Skeletal muscle satellite cell (primary cell): ENCODE results near the gene CA10.

ENCODE experiments used
- H3K27me3 ChIP-seq: 2 replicates; pipeline ENCODE4 v1.7.0; 2013; ENCODE audit warnings: low read length; ENCODE audit not compliant: control insufficient read depth, insufficient read depth
- H3K36me3 ChIP-seq: 2 replicates; pipeline ENCODE4 v1.7.0; 2013; ENCODE audit warnings: mild to moderate bottlenecking, control low read depth, low read length; ENCODE audit not compliant: insufficient read depth
- H3K4me1 ChIP-seq: 2 replicates; pipeline ENCODE4 v1.7.0; 2013; ENCODE audit warnings: low read length; ENCODE audit not compliant: control insufficient read depth, insufficient read depth
- H3K4me2 ChIP-seq: 2 replicates; pipeline ENCODE4 v1.7.0; 2013; ENCODE audit warnings: mild to moderate bottlenecking, low read length
- H3K4me3 ChIP-seq: 2 replicates; pipeline ENCODE4 v1.7.0; 2013; ENCODE audit warnings: low read length
- H3K9ac ChIP-seq: 2 replicates; pipeline ENCODE4 v1.7.0; 2013; ENCODE audit warnings: mild to moderate bottlenecking, low read depth, low read length, moderate library complexity
- H3K9me3 ChIP-seq: replicated peaks from 2 replicates; pipeline ENCODE4 v1.7.0; 2013; ENCODE audit warnings: mild to moderate bottlenecking, control low read depth, low read length

Gene CA10

DNA sequence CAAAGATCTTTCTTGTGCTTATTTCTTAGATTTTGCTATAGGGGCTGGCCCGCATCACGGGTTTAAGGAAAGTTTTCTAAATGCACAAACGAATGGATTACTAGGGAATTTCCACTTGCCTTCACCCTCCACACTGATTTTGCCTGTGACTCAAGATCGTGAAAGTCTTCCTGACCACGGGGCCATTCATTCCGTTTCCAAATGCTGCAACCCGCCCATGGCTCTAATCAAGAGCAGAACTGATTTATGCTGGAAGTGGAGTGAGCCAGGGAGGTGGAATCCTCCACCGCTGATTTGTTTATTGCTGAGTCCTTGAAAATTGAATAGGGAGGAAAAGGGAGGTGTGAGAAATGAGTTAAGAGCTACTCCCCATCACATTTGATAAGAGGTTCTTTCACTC is 52.4 kb downstream of the CA10 start:
- H3K27me3 ChIP-seq: peaks cover 3% of the 10 kb centered on the region
- H3K4me2 ChIP-seq: no peak overlapping the region
- H3K9ac ChIP-seq: no peak overlapping the region
- no peaks in the 10 kb centered on the region for H3K4me1 ChIP-seq
- H3K9me3 ChIP-seq: no peaks in the 10 kb centered on the region
- no peaks in the 10 kb centered on the region for H3K36me3 ChIP-seq
- H3K4me3 ChIP-seq: no peak overlapping the region

DNA sequence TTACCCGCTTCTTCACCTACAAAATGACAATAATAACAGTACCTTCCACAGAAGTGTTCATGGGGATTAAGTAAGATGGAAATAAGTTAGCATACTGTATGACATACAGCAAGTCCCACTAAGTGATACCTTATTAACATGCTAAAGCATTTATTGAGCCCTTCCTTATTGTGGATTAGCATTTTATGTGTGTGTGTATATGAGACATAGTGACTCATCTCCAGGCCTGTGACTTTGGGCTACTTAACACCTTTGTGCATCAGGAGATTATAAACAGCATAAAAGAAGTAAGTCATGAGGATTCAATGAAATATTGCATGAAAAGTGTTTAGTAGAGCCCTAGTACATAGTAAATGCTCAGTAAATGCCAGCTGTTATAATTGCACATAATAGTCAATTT is 52.9 kb downstream of the CA10 start:
- Histone ChIP-seq H3K9ac (no peak overlapping the region), H3K4me3 (no peak overlapping the region), H3K4me2 (no peak overlapping the region), H3K36me3 (no peaks in the 10 kb centered on the region), H3K9me3 (no peaks in the 10 kb centered on the region), H3K27me3 (peaks cover 3% of the 10 kb centered on the region), H3K4me1 (no peaks in the 10 kb centered on the region)

DNA sequence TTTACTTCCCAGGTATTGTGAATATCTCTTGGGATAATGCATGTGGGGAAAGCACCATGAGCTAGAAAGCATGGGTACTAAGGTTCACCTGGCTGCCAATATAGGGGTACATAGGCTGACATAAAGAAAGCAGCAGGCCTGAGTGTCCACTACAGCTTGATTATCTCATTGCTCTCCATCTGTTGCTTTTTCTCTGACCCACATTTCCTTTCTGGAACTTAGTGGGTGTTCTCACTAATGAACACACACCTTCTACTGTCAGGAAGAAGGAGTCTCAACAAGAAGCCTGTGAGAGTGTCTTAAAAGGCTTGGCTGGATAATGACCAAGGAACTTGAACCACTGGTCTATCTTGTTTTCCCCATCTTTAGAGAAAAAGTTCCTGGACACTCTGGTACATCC is 62.5 kb downstream of the CA10 start:
- no peaks in the 10 kb centered on the region for H3K9me3 ChIP-seq
- H3K27me3 ChIP-seq: no peaks in the 10 kb centered on the region
- H3K36me3 ChIP-seq: no peaks in the 10 kb centered on the region
- no peaks in the 10 kb centered on the region for H3K4me1 ChIP-seq
- H3K4me2 ChIP-seq: no peak overlapping the region
- no peak overlapping the region for H3K4me3 ChIP-seq
- H3K9ac ChIP-seq: no peak overlapping the region

DNA sequence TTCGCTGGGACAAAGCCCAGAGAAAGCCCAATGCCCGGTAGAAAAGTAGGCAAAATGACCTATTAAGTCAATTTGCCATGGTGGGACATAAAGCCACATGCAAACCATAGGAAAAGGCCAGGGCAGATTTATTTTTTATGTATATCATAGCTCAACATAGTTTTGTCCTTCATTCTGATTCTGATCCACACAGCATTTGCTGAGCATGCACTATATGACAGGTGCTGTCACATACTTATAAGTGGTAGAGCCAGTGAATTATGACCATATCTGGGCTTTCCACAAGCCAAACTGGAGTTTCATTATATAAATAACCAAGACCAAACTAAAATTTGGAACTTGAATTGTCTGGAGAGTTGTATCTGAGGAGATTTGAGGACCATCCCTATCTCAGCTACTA is 74.3 kb downstream of the CA10 start:
- Histone ChIP-seq H3K27me3 (no peaks in the 10 kb centered on the region), H3K9ac (no peak overlapping the region), H3K4me1 (no peaks in the 10 kb centered on the region), H3K9me3 (no peaks in the 10 kb centered on the region), H3K4me2 (no peak overlapping the region), H3K4me3 (no peak overlapping the region), H3K36me3 (no peaks in the 10 kb centered on the region)

DNA sequence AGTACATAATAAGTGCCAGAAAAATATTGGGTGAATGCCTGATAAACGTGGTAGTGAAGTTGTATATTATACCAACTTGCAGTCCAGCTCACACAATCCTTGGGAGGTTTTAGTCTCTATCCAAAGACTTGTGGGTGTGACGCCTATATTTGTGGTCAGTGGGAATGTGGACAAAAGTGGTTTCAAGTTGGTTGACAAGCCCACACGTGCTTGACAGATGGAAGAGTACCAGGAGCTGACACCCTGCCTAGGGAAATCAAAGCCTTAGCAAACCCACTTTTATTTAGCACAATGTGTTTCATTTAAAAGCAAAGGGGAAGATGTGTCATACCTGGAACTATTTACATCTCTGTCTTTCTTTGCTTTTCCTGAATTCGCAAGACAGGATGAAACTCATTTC is 79.0 kb downstream of the CA10 start:
- H3K4me1 ChIP-seq: no peaks in the 10 kb centered on the region
- no peaks in the 10 kb centered on the region for H3K36me3 ChIP-seq
- no peak overlapping the region for H3K4me2 ChIP-seq
- no peak overlapping the region for H3K4me3 ChIP-seq
- H3K27me3 ChIP-seq: peaks cover 2% of the 10 kb centered on the region
- H3K9ac ChIP-seq: no peak overlapping the region
- H3K9me3 ChIP-seq: no peaks in the 10 kb centered on the region

DNA sequence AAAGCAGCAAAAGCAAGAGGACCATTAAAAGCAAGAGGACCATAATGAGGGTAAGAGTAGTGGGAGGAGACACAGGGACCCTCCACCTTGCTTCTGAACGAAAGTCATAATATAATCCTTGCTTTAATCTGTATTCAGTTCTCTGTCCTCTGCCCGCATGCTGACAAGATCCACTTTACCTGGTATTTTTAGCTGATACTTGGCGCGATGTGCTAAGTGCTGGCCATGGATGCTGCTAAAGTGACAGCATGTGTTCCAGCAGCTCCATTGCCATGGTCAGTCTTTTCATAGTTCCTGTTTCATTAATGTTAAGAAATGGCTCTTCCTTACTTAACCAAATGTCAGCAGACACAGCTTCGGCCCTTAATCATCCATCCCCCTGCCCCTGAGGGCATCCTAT is 86.8 kb downstream of the CA10 start:
- Histone ChIP-seq H3K4me1 (no peaks in the 10 kb centered on the region), H3K36me3 (no peaks in the 10 kb centered on the region), H3K9me3 (no peaks in the 10 kb centered on the region), H3K4me3 (no peak overlapping the region), H3K4me2 (no peak overlapping the region), H3K9ac (no peak overlapping the region), H3K27me3 (peaks cover 2% of the 10 kb centered on the region)

DNA sequence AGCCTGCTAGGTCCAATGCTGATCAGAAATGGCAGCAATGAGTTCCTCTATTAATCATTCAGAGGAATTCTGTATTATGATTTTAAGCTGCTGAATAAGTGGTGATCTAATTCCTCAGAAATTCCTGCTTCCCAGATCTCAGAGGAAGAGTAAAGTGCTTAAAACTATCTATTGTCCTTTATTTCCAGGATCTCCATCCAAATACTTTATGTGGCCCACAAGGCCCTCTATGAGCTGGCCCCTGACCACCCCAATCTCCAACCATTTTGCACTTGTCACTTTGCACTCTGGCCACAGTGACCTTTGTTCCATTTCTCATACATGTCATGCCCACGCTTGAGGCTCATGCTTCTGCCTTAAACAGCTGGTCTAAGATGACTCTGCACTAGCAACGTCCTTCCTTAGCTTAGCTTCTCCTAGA is 93.7 kb downstream of the CA10 start:
- Histone ChIP-seq H3K4me2 (no peak overlapping the region), H3K36me3 (no peaks in the 10 kb centered on the region), H3K9ac (no peak overlapping the region), H3K4me3 (no peak overlapping the region), H3K4me1 (peaks cover 15% of the 10 kb centered on the region), H3K27me3 (no peaks in the 10 kb centered on the region), H3K9me3 (no peaks in the 10 kb centered on the region)

DNA sequence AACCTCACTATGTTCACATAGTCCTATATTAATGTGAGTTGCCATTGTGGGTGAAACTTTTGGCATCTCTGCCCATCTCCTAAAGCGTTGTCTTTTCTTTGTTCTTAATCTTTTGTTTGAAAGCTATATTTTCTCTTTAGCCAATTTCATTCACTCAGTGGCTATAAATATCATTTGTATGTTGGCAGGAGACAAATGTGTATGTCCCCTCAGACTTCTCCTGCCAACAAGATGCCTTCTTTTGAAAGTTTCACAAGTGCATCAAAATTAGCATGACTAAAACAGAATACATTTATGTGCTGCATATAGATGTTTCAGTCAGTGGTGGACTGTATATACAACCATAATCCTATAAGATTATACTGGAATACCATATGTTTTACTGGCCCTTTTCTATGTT is 109.0 kb downstream of the CA10 start:
- Histone ChIP-seq H3K9ac (no peak overlapping the region), H3K4me1 (no peaks in the 10 kb centered on the region), H3K4me3 (no peak overlapping the region), H3K27me3 (no peaks in the 10 kb centered on the region), H3K36me3 (no peaks in the 10 kb centered on the region), H3K9me3 (no peaks in the 10 kb centered on the region), H3K4me2 (no peak overlapping the region)

DNA sequence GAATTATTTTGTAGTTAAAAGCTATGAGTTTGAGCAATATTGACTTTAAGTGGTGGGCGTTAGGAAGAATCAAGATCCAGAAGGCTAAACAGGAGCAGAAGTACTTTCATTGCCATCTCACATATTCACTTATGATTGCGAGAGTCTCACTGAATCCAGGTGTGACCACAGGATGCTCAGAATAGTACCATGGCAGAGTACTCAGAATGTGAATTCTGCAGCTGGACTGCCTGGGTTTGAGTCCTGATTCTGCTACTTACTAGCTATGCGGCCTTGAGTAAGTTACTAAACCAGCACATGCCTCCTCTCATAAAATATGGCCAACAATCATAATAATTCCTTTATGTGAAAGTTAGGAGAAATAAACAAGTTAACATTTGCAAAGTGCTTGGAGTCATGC is 109.5 kb downstream of the CA10 start:
- no peak overlapping the region for H3K4me3 ChIP-seq
- no peaks in the 10 kb centered on the region for H3K9me3 ChIP-seq
- no peaks in the 10 kb centered on the region for H3K4me1 ChIP-seq
- H3K27me3 ChIP-seq: no peaks in the 10 kb centered on the region
- H3K9ac ChIP-seq: no peak overlapping the region
- no peak overlapping the region for H3K4me2 ChIP-seq
- H3K36me3 ChIP-seq: no peaks in the 10 kb centered on the region

DNA sequence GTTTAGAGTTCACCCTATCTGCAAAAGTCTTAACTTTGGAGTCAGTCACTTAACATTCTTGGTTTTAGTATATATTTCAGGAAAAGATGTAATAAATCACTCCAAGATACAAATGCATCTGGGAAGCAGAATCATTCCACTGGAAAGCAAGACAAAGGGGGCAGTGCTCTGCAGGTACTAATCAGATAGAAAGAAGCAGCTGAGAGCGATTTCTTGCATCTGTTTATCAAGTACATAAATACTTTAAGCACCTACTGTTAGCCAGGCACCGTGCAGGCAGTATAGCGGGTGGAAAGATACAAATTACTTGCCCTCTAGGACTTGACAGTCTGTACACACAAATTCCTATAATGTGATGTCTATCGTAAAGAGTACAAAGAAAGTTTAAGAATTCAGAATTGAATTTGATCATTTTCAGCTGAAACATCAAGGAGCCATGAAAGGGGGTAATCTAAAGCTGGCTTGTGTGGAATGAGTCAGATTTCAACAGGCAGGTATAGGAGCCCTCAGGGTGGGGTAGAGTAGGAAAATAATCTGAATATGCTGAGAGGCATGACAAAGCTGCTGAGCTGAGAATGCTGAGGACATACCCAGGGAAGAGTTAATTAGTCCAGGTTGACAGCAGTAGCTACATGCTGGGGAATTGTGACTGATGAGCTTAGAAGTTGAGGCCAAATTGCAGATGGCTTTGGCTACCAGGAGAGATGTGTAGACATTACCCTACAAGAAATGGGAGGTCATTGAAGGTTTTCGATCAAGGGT is 110.2 kb downstream of the CA10 start:
- no peaks in the 10 kb centered on the region for H3K4me1 ChIP-seq
- H3K9me3 ChIP-seq: no peaks in the 10 kb centered on the region
- no peak overlapping the region for H3K4me3 ChIP-seq
- H3K27me3 ChIP-seq: no peaks in the 10 kb centered on the region
- no peak overlapping the region for H3K9ac ChIP-seq
- no peak overlapping the region for H3K4me2 ChIP-seq
- no peaks in the 10 kb centered on the region for H3K36me3 ChIP-seq

DNA sequence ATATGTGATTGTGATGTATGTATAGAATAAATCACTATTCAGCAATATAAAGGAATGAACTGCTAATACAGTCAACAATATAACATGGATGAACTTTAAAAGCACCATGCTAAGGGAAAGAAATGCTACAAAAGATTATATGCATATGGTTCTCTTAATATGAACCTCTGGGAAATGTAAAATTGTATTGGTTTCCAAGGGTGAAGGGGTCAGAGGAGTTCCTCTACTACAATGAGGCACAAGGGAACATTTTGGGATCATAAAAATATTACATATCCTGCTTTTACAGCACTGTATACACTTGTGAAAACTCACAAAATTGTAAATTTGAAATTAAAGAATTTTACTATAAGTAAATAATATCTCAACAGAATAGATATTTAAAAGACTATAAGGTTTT is 111.4 kb downstream of the CA10 start:
- no peak overlapping the region for H3K9ac ChIP-seq
- no peaks in the 10 kb centered on the region for H3K4me1 ChIP-seq
- no peaks in the 10 kb centered on the region for H3K36me3 ChIP-seq
- no peaks in the 10 kb centered on the region for H3K27me3 ChIP-seq
- H3K9me3 ChIP-seq: no peaks in the 10 kb centered on the region
- H3K4me2 ChIP-seq: no peak overlapping the region
- no peak overlapping the region for H3K4me3 ChIP-seq

DNA sequence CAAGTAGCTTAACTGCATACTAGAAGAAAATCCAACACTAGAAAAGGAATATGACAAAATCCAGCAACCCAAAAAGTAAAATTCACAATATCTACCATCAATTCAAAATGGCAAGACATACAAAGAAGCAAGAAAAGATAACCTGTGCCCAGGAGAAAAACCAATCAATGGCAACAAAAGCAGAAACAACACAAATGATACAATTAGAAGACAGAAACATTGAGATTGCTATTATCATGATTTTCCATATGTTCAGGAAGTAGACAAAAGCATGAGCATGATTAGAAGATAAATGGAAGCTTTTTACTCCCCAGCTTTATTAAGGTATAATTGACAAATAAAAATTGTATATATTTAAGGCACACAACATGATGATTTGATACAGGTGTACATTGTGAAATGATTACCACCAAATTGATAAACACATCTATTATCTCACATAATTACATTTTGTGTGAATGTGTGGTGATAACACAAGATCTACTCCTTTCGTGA is 117.3 kb downstream of the CA10 start:
- Histone ChIP-seq H3K27me3 (no peaks in the 10 kb centered on the region), H3K9me3 (no peaks in the 10 kb centered on the region), H3K4me1 (no peaks in the 10 kb centered on the region)

More for the DNA sequence above, 117.3 kb downstream of the CA10 start:
- H3K4me2 ChIP-seq: no peak overlapping the region
- H3K4me3 ChIP-seq: no peak overlapping the region
- H3K9ac ChIP-seq: no peak overlapping the region
- no peaks in the 10 kb centered on the region for H3K36me3 ChIP-seq
